CD8-positive, alpha-beta memory T cell (primary cell): ENCODE measurements around the gene AP5B1. TPM values are rescaled to one million over a fixed set of nuclear protein-coding genes. Genes with fewer than 3 reads are reported as not detected.

ENCODE experiments used
- polyA plus RNA-seq: library from polyadenylated mRNA; unstranded; fragments of 300-500 nt; fragmentation: Illumina TruSeq; gene quantifications from one replicate; pipeline ENCODE4 v1.2.3, GENCODE V29; 2021
- total RNA-seq, 2 experiments: library from RNA; stranded (reverse); gene quantifications; one replicate each; pipeline ENCODE4 v1.2.3, GENCODE V29; 2021

Gene AP5B1
- total and polyA plus RNA-seq, 3 experiments from 2014 or later: 16.2 to 18.1 (median 17.4) TPM

Other genes with a start within 250 kb of the AP5B1 start
- 10 to 100 TPM; 33.2 to 35.4 TPM for gene LTBP3, start 222.6 kb downstream of the AP5B1 start, total RNA-seq
- gene LTBP3, start 222.6 kb downstream of the AP5B1 start, polyA plus RNA-seq: 17.9 TPM
- gene ZNRD2, start 210.5 kb downstream of the AP5B1 start, total RNA-seq: 10 to 100 TPM; 69.6 to 77.9 TPM
- 81.4 TPM for gene ZNRD2, start 210.5 kb downstream of the AP5B1 start, polyA plus RNA-seq
- 10 to 100 TPM; 30.8 to 34.1 TPM for gene FAM89B, start 208.4 kb downstream of the AP5B1 start, total RNA-seq
- 138 TPM for gene FAM89B, start 208.4 kb downstream of the AP5B1 start, polyA plus RNA-seq
- 100 to 1,000 TPM in 1 of 2 experiments, 10 to 100 TPM in 1; 97.3 to 100 TPM for gene EHBP1L1, start 204.9 kb downstream of the AP5B1 start, total RNA-seq
- gene EHBP1L1, start 204.9 kb downstream of the AP5B1 start, polyA plus RNA-seq: 25.1 TPM
- gene KCNK7, start 185.2 kb downstream of the AP5B1 start, total RNA-seq: under 1 TPM; 0.59 to 0.64 TPM
- gene KCNK7, start 185.2 kb downstream of the AP5B1 start, polyA plus RNA-seq: not detected
- 10 to 100 TPM; 61.6 to 65.5 TPM for gene MAP3K11, start 166.8 kb downstream of the AP5B1 start, total RNA-seq
- gene MAP3K11, start 166.8 kb downstream of the AP5B1 start, polyA plus RNA-seq: 23.5 TPM
- 10 to 100 TPM; 46.4 to 53.1 TPM for gene PCNX3, start 165.2 kb downstream of the AP5B1 start, total RNA-seq
- 8.5 TPM for gene PCNX3, start 165.2 kb downstream of the AP5B1 start, polyA plus RNA-seq
- 100 to 1,000 TPM; 111 to 123 TPM for gene SIPA1, start 142.9 kb downstream of the AP5B1 start, total RNA-seq
- 335 TPM for gene SIPA1, start 142.9 kb downstream of the AP5B1 start, polyA plus RNA-seq
- 10 to 100 TPM; 87.3 to 89.7 TPM for gene RELA, start 118.1 kb downstream of the AP5B1 start, total RNA-seq
- gene RELA, start 118.1 kb downstream of the AP5B1 start, polyA plus RNA-seq: 76.0 TPM
- 10 to 100 TPM; 79.9 to 87.1 TPM for gene KAT5, start 68.7 kb downstream of the AP5B1 start, total RNA-seq
- gene KAT5, start 68.7 kb downstream of the AP5B1 start, polyA plus RNA-seq: 49.5 TPM
- gene RNASEH2C, start 60.2 kb downstream of the AP5B1 start, total RNA-seq: 100 to 1,000 TPM; 106 to 114 TPM
- gene RNASEH2C, start 60.2 kb downstream of the AP5B1 start, polyA plus RNA-seq: 87.7 TPM
- not detected for gene OVOL1, start 6.1 kb upstream of the AP5B1 start, total RNA-seq
- not detected for gene OVOL1, start 6.1 kb upstream of the AP5B1 start, polyA plus RNA-seq
- gene SNX32, start 53.0 kb upstream of the AP5B1 start, total RNA-seq: 1 to 10 TPM; 2.0 to 2.8 TPM
- 0.77 TPM for gene SNX32, start 53.0 kb upstream of the AP5B1 start, polyA plus RNA-seq
- 1,000 to 10,000 TPM; 1,172 to 1,226 TPM for gene CFL1, start 77.2 kb upstream of the AP5B1 start, total RNA-seq
- 3,347 TPM for gene CFL1, start 77.2 kb upstream of the AP5B1 start, polyA plus RNA-seq
- gene MUS81, start 79.5 kb upstream of the AP5B1 start, total RNA-seq: 10 to 100 TPM; 84.7 to 85.8 TPM
- 35.2 TPM for gene MUS81, start 79.5 kb upstream of the AP5B1 start, polyA plus RNA-seq
- gene EFEMP2, start 91.8 kb upstream of the AP5B1 start, total RNA-seq: 1 to 10 TPM; 3.9 to 4.0 TPM
- 0.23 TPM for gene EFEMP2, start 91.8 kb upstream of the AP5B1 start, polyA plus RNA-seq
- 10 to 100 TPM; 40.9 to 44.3 TPM for gene CTSW, start 98.9 kb upstream of the AP5B1 start, total RNA-seq
- gene CTSW, start 98.9 kb upstream of the AP5B1 start, polyA plus RNA-seq: 1,046 TPM
- gene FIBP, start 107.5 kb upstream of the AP5B1 start, total RNA-seq: 100 to 1,000 TPM; 121 to 123 TPM
- gene FIBP, start 107.5 kb upstream of the AP5B1 start, polyA plus RNA-seq: 78.6 TPM
- 10 to 100 TPM; 81.3 to 86.7 TPM for gene CCDC85B, start 109.7 kb upstream of the AP5B1 start, total RNA-seq
- 94.4 TPM for gene CCDC85B, start 109.7 kb upstream of the AP5B1 start, polyA plus RNA-seq
- gene FOSL1, start 119.4 kb upstream of the AP5B1 start, total RNA-seq: 10 to 100 TPM; 26.4 to 26.9 TPM
- 0.51 TPM for gene FOSL1, start 119.4 kb upstream of the AP5B1 start, polyA plus RNA-seq
- 10 to 100 TPM; 18.7 to 21.4 TPM for gene C11orf68, start 138.1 kb upstream of the AP5B1 start, total RNA-seq
- 70.3 TPM for gene C11orf68, start 138.1 kb upstream of the AP5B1 start, polyA plus RNA-seq
- gene DRAP1, start 138.4 kb upstream of the AP5B1 start, total RNA-seq: 100 to 1,000 TPM in 1 of 2 experiments, 10 to 100 TPM in 1; 94.6 to 103 TPM
- 115 TPM for gene DRAP1, start 138.4 kb upstream of the AP5B1 start, polyA plus RNA-seq
- not detected for gene TSGA10IP, start 164.5 kb upstream of the AP5B1 start, total RNA-seq
- not detected for gene TSGA10IP, start 164.5 kb upstream of the AP5B1 start, polyA plus RNA-seq
- gene SART1, start 180.8 kb upstream of the AP5B1 start, total RNA-seq: 10 to 100 TPM; 69.9 to 70.2 TPM
- 50.1 TPM for gene SART1, start 180.8 kb upstream of the AP5B1 start, polyA plus RNA-seq
- 10 to 100 TPM; 81.2 to 81.3 TPM for gene EIF1AD, start 221.2 kb upstream of the AP5B1 start, total RNA-seq
- gene EIF1AD, start 221.2 kb upstream of the AP5B1 start, polyA plus RNA-seq: 16.1 TPM
- 100 to 1,000 TPM; 264 to 268 TPM for gene BANF1, start 221.5 kb upstream of the AP5B1 start, total RNA-seq
- gene BANF1, start 221.5 kb upstream of the AP5B1 start, polyA plus RNA-seq: 205 TPM
- gene CST6, start 231.0 kb upstream of the AP5B1 start, total RNA-seq: not detected
- not detected for gene CST6, start 231.0 kb upstream of the AP5B1 start, polyA plus RNA-seq
- not detected for gene CATSPER1, start 245.5 kb upstream of the AP5B1 start, total RNA-seq
- not detected for gene CATSPER1, start 245.5 kb upstream of the AP5B1 start, polyA plus RNA-seq